Endothelial cell of umbilical vein (primary cell): ENCODE measurements around the gene PSORS1C1. TPM values are rescaled to one million over a fixed set of nuclear protein-coding genes. Genes with fewer than 3 reads are reported as not detected.
A peak's percentile ranks its signal among the peaks of the same experiment; 100 is the strongest.

ENCODE experiments used
- BruUV-seq: library from RNA; stranded (reverse); fragments of 400-500 nt; replicated peaks from 2 replicates; lab custom pipeline; 2021; lab: Mats Ljungman, UMichigan
- CTCF ChIA-PET: fragments of 300-600, 350-600 bp; sonication (Branson Sonifier 250); formaldehyde crosslinking; loops from one replicate; lab custom pipeline; 2021; ENCODE audit warnings: antibody characterized with exemption, inconsistent platforms; lab: Charles Lee
- POLR2A ChIA-PET: fragments of 300-600, 350-600 bp; sonication (Branson Sonifier 250); formaldehyde crosslinking; loops from one replicate; lab custom pipeline; 2021; ENCODE audit warnings: antibody characterized with exemption, inconsistent platforms; lab: Charles Lee
- DNase-seq: peaks from one replicate; pipeline ENCODE4 v3.0.0-alpha.2; 2011; ENCODE audit warnings: low read depth, low spot score
- FAIRE-seq: peaks from 2 replicates; lab custom pipeline; 2011; peaks lifted over from hg19 to GRCh38; lab: Jason Lieb, UNC
- H2AFZ ChIP-seq: 2 replicates; pipeline ENCODE4 v1.6.0; 2012; ENCODE audit warnings: low read depth, low read length, control low read depth, inconsistent platforms
- H3K27ac ChIP-seq: 2 replicates; pipeline ENCODE4 v1.5.1; 2011; ENCODE audit warnings: low read depth, mild to moderate bottlenecking, control low read depth, low read length, moderate library complexity; ENCODE audit not compliant: insufficient read depth
- H3K27me3 ChIP-seq, 2 experiments: 2 replicates each; pipeline versions ENCODE4 v1.6.0 to v1.6.1; 2011; ENCODE audit warnings: low read length in 2 of 2, mixed read lengths in 1 of 2; ENCODE audit not compliant: control insufficient read depth in 2 of 2, insufficient read depth in 2 of 2
- H3K36me3 ChIP-seq, 2 experiments: 2 replicates in 1 of 2; 3 replicates in 1 of 2; pipeline ENCODE4 v1.5.1; 2011; ENCODE audit warnings: low read length in 2 of 2, mild to moderate bottlenecking in 1 of 2, moderate library complexity in 1 of 2; ENCODE audit not compliant: control insufficient read depth in 2 of 2, insufficient read depth in 2 of 2; ENCODE audit errors: extremely low read depth in 1 of 2
- H3K4me1 ChIP-seq: 3 replicates; pipeline ENCODE4 v1.5.1; 2011; ENCODE audit warnings: mild to moderate bottlenecking, low read length; ENCODE audit not compliant: control insufficient read depth, insufficient read depth; ENCODE audit errors: extremely low read depth
- H3K4me2 ChIP-seq: 2 replicates; pipeline ENCODE4 v1.6.1; 2011; ENCODE audit warnings: low read length, control low read depth, mixed read lengths; ENCODE audit not compliant: insufficient read depth
- H3K4me3 ChIP-seq, 3 experiments: fragments of 200-600 bp in 1 of 3; sonication (generic), shearing (Covaris generic) in 1 of 3; replicated peaks in 1 of 3; 2 replicates each; pipeline ENCODE4 v1.5.1; 2011 to 2016; ENCODE audit warnings: control low read depth in 3 of 3, low read length in 3 of 3, mild to moderate bottlenecking in 2 of 3, inconsistent platforms in 1 of 3, low read depth in 1 of 3, moderate library complexity in 1 of 3; ENCODE audit not compliant: insufficient read depth in 1 of 3
- H3K79me2 ChIP-seq: 2 replicates; pipeline ENCODE4 v1.6.0; 2012; ENCODE audit warnings: low read length, inconsistent platforms; ENCODE audit not compliant: control insufficient read depth, insufficient read depth
- H3K9ac ChIP-seq: replicated peaks from 2 replicates; pipeline ENCODE3; 2011; ENCODE audit warnings: low read length, control low read depth; ENCODE audit not compliant: insufficient read depth; ENCODE audit errors: extremely low read depth
- H3K9me1 ChIP-seq: replicated peaks from 3 replicates; pipeline ENCODE4 v1.6.0; 2011; ENCODE audit warnings: mild to moderate bottlenecking, low read length; ENCODE audit not compliant: control insufficient read depth, insufficient read depth; ENCODE audit errors: extremely low read depth
- H3K9me3 ChIP-seq: replicated peaks from 2 replicates; pipeline ENCODE4 v1.5.1; 2012; ENCODE audit warnings: low read length, inconsistent platforms; ENCODE audit not compliant: control insufficient read depth, insufficient read depth
- H4K20me1 ChIP-seq: replicated peaks from 2 replicates; pipeline ENCODE3; 2011; ENCODE audit warnings: mild to moderate bottlenecking, low read length; ENCODE audit not compliant: control insufficient read depth, insufficient read depth; ENCODE audit errors: extremely low read depth
- CTCF ChIP-seq, 2 donors: IDR thresholded peaks; 1 replicate in 1 of 2; 2 replicates in 1 of 2; pipeline ENCODE4 v1.5.1; 2011; ENCODE audit warnings: low read length in 2 of 2, mild to moderate bottlenecking in 2 of 2, moderate library complexity in 2 of 2, control low read depth in 1 of 2, inconsistent platforms in 1 of 2, low read depth in 1 of 2; ENCODE audit not compliant: insufficient read depth in 1 of 2; ENCODE audit errors: extremely low read depth in 1 of 2
- EZH2 ChIP-seq: IDR thresholded peaks from 2 replicates; pipeline ENCODE4 v1.6.1; 2012; ENCODE audit warnings: borderline replicate concordance, low read depth, mild to moderate bottlenecking, moderate library complexity, low read length, inconsistent platforms; ENCODE audit not compliant: severe bottlenecking
- FOS ChIP-seq: IDR thresholded peaks from 2 replicates; pipeline ENCODE4 v1.6.1; 2011; ENCODE audit warnings: mild to moderate bottlenecking, low read length, moderate library complexity, borderline replicate concordance; ENCODE audit not compliant: insufficient read depth
- GATA2 ChIP-seq: IDR thresholded peaks from 2 replicates; pipeline ENCODE4 v1.7.0; 2011; ENCODE audit warnings: low read depth, mild to moderate bottlenecking, moderate library complexity, mixed read lengths, low read length; ENCODE audit not compliant: insufficient read length, insufficient read depth
- JUN ChIP-seq: IDR thresholded peaks from 2 replicates; pipeline ENCODE4 v1.6.1; 2011; ENCODE audit warnings: borderline replicate concordance, low read depth; ENCODE audit not compliant: insufficient read length, insufficient read depth
- MAX ChIP-seq: IDR thresholded peaks from 2 replicates; pipeline ENCODE4 v1.6.1; 2011; ENCODE audit not compliant: insufficient read depth, insufficient read length
- MYC ChIP-seq: IDR thresholded peaks from one replicate; pipeline ENCODE4 v1.6.1; 2011; ENCODE audit warnings: mild to moderate bottlenecking, low read depth, low read length
- POLR2A ChIP-seq: IDR thresholded peaks from 2 replicates; pipeline ENCODE4 v1.6.1; 2012; ENCODE audit warnings: low read depth, mild to moderate bottlenecking, control low read depth, low read length
- POLR2AphosphoS5 ChIP-seq: IDR thresholded peaks from 2 replicates; pipeline ENCODE4 v1.6.1; 2012; ENCODE audit warnings: low read depth, mild to moderate bottlenecking, control low read depth, low read length, moderate library complexity; ENCODE audit not compliant: insufficient read depth
- dilution Hi-C: fragments of 300-500 bp; cut with MboI; formaldehyde crosslinking; loops from one replicate; pipeline ENCODE4 v1.15.0; 2019; ENCODE audit warnings: low sequenced_read_pairs; ENCODE audit not compliant: extremely low pct_ligation_motif_present
- intact Hi-C: fragments of 100-400 bp; cut with micrococcal nuclease; formaldehyde crosslinking; loops from one replicate; pipeline ENCODE4 v1.10.0; 2022
- polyA plus RNA-seq, 4 experiments: library from polyadenylated mRNA; depleted of rRNA in 3 of 4; stranded (reverse) in 3 of 4; unstranded in 1 of 4; fragments of >200 nt; gene quantifications; 2 replicates each; pipeline versions ENCODE4 v1.2.1 to v1.2.3, GENCODE V29; 2011 to 2012; ENCODE audit warnings: missing spikeins in 1 of 4
- total RNA-seq: library from RNA; stranded (reverse); gene quantifications from 2 replicates; pipeline ENCODE4 v1.2.3, GENCODE V29; 2021

PSORS1C1 gene
- total and polyA plus RNA-seq, 2 donors (not counting 3 experiments of a cell fraction or from before 2014, with no cell fraction given), result 1.1 to 13.2 TPM

- FAIRE-seq, result no peak
- BruUV-seq, result no TSS peak
These were observed 65.3 kb downstream of the PSORS1C1 start for GRCh38 chr6:31179896-31180295.

More at GRCh38 chr6:31179896-31180295, 65.3 kb downstream of the PSORS1C1 start:
- ChIA-PET POLR2A (no interaction called here), CTCF (interaction anchor here (2.9 kb wide), 1 partner anchor 13 kb away, joined by 12 read pairs; no protein-coding TSS in a partner anchor)
- Histone ChIP-seq H3K4me1 (peaks cover 6% of the 10 kb centered on the region), H3K27me3 (no peaks in the 10 kb centered on the region), H3K9me1 (no peaks in the 10 kb centered on the region), H4K20me1 (no peaks in the 10 kb centered on the region), H3K36me3 (no peaks in the 10 kb centered on the region), H3K9me3 (no peaks in the 10 kb centered on the region), H3K4me2 (peak overlapping the region; percentile 5), H3K79me2 (no peaks in the 10 kb centered on the region), H3K27ac (no peak overlapping the region), H3K4me3 (peak overlapping the region in 2 of 3 experiments; percentile 12 to 53), H2AFZ (no peak overlapping the region), H3K9ac (no peak overlapping the region)
- intact Hi-C loops, result loop anchor here (1.0 kb wide), 1 partner anchor 22 kb away; the partner anchor contains the start of gene TCF19
- dilution Hi-C loops, result no loop called here
- no peak for DNase-seq
- TF ChIP-seq MYC (no peak), POLR2AphosphoS5 (no peak), MAX (no peak), CTCF (IDR thresholded peaks at IDR 0.05; ENCODE audit: extremely low read depth in 1 of 2, insufficient read depth in 1 of 2, low read depth in 1 of 2, low read length in 2 of 2) (no peak), GATA2 (no peak), POLR2A (no peak), EZH2 (no peak), JUN (no peak), FOS (no peak)
